HEK293T (cell line): ENCODE measurements around the gene RFPL4A.
A peak's percentile ranks its signal among the peaks of the same experiment; 100 is the strongest.

Experiments
- CTCF ChIA-PET: fragments of 350-600 bp; formaldehyde crosslinking; extraction: SDS; loops from one replicate; lab custom pipeline; 2021; ENCODE audit warnings: antibody characterized with exemption, inconsistent platforms; lab: Yijun Ruan, JAX
- POLR2A ChIA-PET: fragments of 350-600 bp; formaldehyde crosslinking; extraction: SDS; loops from one replicate; lab custom pipeline; 2020; ENCODE audit warnings: antibody characterized with exemption, inconsistent platforms; lab: Yijun Ruan, JAX
- DNase-seq: peaks from one replicate; pipeline ENCODE4 v3.0.0; 2012; ENCODE audit warnings: mixed read lengths; ENCODE audit errors: extremely low spot score
- ARNT ChIP-seq: fragments of 450-650 bp; IDR thresholded peaks from 2 replicates; pipeline ENCODE4 v1.6.1; 2017; ENCODE audit warnings: mild to moderate bottlenecking
- BHLHE40 ChIP-seq: fragments of 450-650 bp; IDR thresholded peaks from 2 replicates; pipeline ENCODE4 v1.6.1; 2016; ENCODE audit warnings: mild to moderate bottlenecking, moderate library complexity, borderline replicate concordance
- CTBP1 ChIP-seq: fragments of 450-650 bp; IDR thresholded peaks from 2 replicates; pipeline ENCODE4 v1.6.1; 2016; ENCODE audit warnings: borderline replicate concordance
- ELF4 ChIP-seq: fragments of 450-650 bp; IDR thresholded peaks from 2 replicates; pipeline ENCODE4 v1.6.1; 2017; ENCODE audit warnings: antibody characterized with exemption
- FOXA1 ChIP-seq: fragments of 450-650 bp; IDR thresholded peaks from 2 replicates; pipeline ENCODE4 v1.6.1; 2016; ENCODE audit warnings: mild to moderate bottlenecking
- FOXK2 ChIP-seq: fragments of 450-650 bp; IDR thresholded peaks from 2 replicates; pipeline ENCODE4 v1.6.1; 2016; ENCODE audit warnings: mild to moderate bottlenecking
- FOXM1 ChIP-seq: fragments of 450-650 bp; IDR thresholded peaks from 2 replicates; pipeline ENCODE4 v1.6.1; 2017; ENCODE audit warnings: mild to moderate bottlenecking, borderline replicate concordance
- HDGF ChIP-seq: fragments of 450-650 bp; IDR thresholded peaks from 2 replicates; pipeline ENCODE4 v1.6.1; 2017; ENCODE audit warnings: antibody characterized with exemption, borderline replicate concordance
- L3MBTL2 ChIP-seq: fragments of 450-650 bp; conservative IDR thresholded peaks from 2 replicates; pipeline ENCODE4 v1.6.1; 2016; ENCODE audit warnings: mild to moderate bottlenecking
- LEF1 ChIP-seq: fragments of 450-650 bp; IDR thresholded peaks from 2 replicates; pipeline ENCODE4 v1.6.1; 2017; ENCODE audit warnings: mild to moderate bottlenecking, borderline replicate concordance
- NFRKB ChIP-seq: fragments of 450-650 bp; IDR thresholded peaks from 2 replicates; pipeline ENCODE4 v1.6.1; 2016; ENCODE audit warnings: mild to moderate bottlenecking, moderate library complexity
- PKNOX1 ChIP-seq: fragments of 450-650 bp; IDR thresholded peaks from 2 replicates; pipeline ENCODE4 v1.6.1; 2016
- SP1 ChIP-seq: fragments of 450-650 bp; IDR thresholded peaks from 2 replicates; pipeline ENCODE4 v1.6.1; 2017
- SUZ12 ChIP-seq: fragments of 450-650 bp; IDR thresholded peaks from 2 replicates; pipeline ENCODE4 v1.6.1; 2016; ENCODE audit warnings: mild to moderate bottlenecking
- TARDBP ChIP-seq: fragments of 450-650 bp; IDR thresholded peaks from 2 replicates; pipeline ENCODE4 v1.6.1; 2016
- ZNF384 ChIP-seq: fragments of 450-650 bp; IDR thresholded peaks from 2 replicates; pipeline ENCODE4 v1.6.1; 2016

RFPL4A gene

GRCh38 chr19:55795021-55795420, 36.1 kb downstream of the RFPL4A start:
- no peak for TF ChIP-seq ELF4
- TF ChIP-seq ZNF384, result no peak
- TF ChIP-seq BHLHE40, result no peak
- no peak for TF ChIP-seq SP1
- TF ChIP-seq SUZ12, result no peak
- no peak for TF ChIP-seq FOXA1
- no peak for TF ChIP-seq TARDBP
- no peak for TF ChIP-seq ARNT
- TF ChIP-seq NFRKB, result no peak
- TF ChIP-seq PKNOX1, result no peak
- no peak for TF ChIP-seq L3MBTL2
- TF ChIP-seq HDGF, result no peak
- TF ChIP-seq FOXK2, result no peak
- no peak for TF ChIP-seq FOXM1
- no peak for TF ChIP-seq CTBP1
- DNase-seq, result no peak
- CTCF ChIA-PET, result no interaction called here
- POLR2A ChIA-PET, result no interaction called here

GRCh38 chr19:55801416-55801815, 42.5 kb downstream of the RFPL4A start:
- ChIA-PET POLR2A (no interaction called here), CTCF (no interaction called here)
- TF ChIP-seq ZNF384 (no peak), BHLHE40 (no peak), L3MBTL2 (no peak), HDGF (no peak), CTBP1 (no peak), NFRKB (no peak), LEF1 (no peak), ELF4 (no peak), SUZ12 (no peak), FOXA1 (no peak), SP1 (no peak), ARNT (no peak), FOXK2 (no peak), TARDBP (no peak), FOXM1 (no peak), PKNOX1 (no peak)
- DNase-seq, result no peak

- DNase-seq, result no peak
- POLR2A ChIA-PET, result no interaction called here
- TF ChIP-seq CTBP1 (no peak), ZNF384 (no peak), TARDBP (no peak), BHLHE40 (no peak), LEF1 (no peak), ELF4 (no peak), ARNT (no peak), HDGF (no peak), SUZ12 (no peak), FOXA1 (no peak), NFRKB (no peak), FOXM1 (no peak), L3MBTL2 (no peak)
- CTCF ChIA-PET, result no interaction called here
Observed at GRCh38 chr19:55802281-55802680, 43.4 kb downstream of the RFPL4A start.

GRCh38 chr19:55809381-55810058, 50.6 kb downstream of the RFPL4A start:
- CTCF ChIA-PET, result interaction anchor here (1.2 to 1.5 kb wide), 2 partner anchors 13 to 177 kb away, joined by 3 to 6 read pairs; no protein-coding TSS in a partner anchor

GRCh38 chr19:55811340-55811739, 52.4 kb downstream of the RFPL4A start:
- CTCF ChIA-PET, result interaction anchor here (0.6 kb wide), 1 partner anchor 97 kb away, joined by 4 read pairs; no protein-coding TSS in a partner anchor
- POLR2A ChIA-PET, result no interaction called here
- no peak for DNase-seq
- TF ChIP-seq HDGF (no peak), BHLHE40 (no peak), CTBP1 (no peak), ELF4 (no peak), FOXK2 (no peak), TARDBP (no peak), NFRKB (no peak), PKNOX1 (no peak), LEF1 (no peak), SP1 (no peak), FOXM1 (no peak), ZNF384 (no peak), L3MBTL2 (no peak)

More at GRCh38 chr19:55809381-55810058, 50.6 kb downstream of the RFPL4A start:
- DNase-seq, result peak; percentile 73
- POLR2A ChIA-PET, result no interaction called here
- TF ChIP-seq SUZ12, result no peak
- TF ChIP-seq L3MBTL2, result peak; percentile 82

- ChIA-PET POLR2A (no interaction called here), CTCF (no interaction called here)
- DNase-seq, result no peak
- TF ChIP-seq NFRKB (no peak), FOXM1 (no peak), ZNF384 (no peak), LEF1 (no peak), PKNOX1 (no peak), TARDBP (no peak)
Observed at GRCh38 chr19:55812449-55812848, 53.6 kb downstream of the RFPL4A start.
